Measurements from ENCODE around the gene SLC35A3. TPM values are rescaled to one million over a fixed set of nuclear protein-coding genes. Genes with fewer than 3 reads are reported as not detected.

The SLC35A3 gene
- total RNA-seq, 2 experiments from 2014 or later: 11.2 to 13.4 TPM

GRCh38 chr1:100080331-100080730 is 110.5 kb downstream of the SLC35A3 start:
- no peak for ATAC-seq
- DNase-seq: no peak
- Mint-ChIP-seq H3K36me3 (ENCODE audit: low read depth) (peaks cover 32% of the 10 kb centered on the region), H3K9me3 (ENCODE audit: low read depth) (no peaks in the 10 kb centered on the region), H3K4me3 (no peak overlapping the region), H3K27me3 (no peaks in the 10 kb centered on the region), H3K27ac (no peak overlapping the region), H3K4me1 (peaks cover 7% of the 10 kb centered on the region)
- ChIA-PET POLR2A (no interaction called here), CTCF (interaction anchor here (0.6 kb wide), 1 partner anchor 9 kb away, joined by 3 read pairs; no protein-coding TSS in a partner anchor)
- intact Hi-C loops (cut with DNase I, micrococcal nuclease): no loop called here

Other genes starting within 250 kb of the SLC35A3 start
- 1 to 10 TPM; 2.0 to 2.9 TPM for gene FRRS1, start 203.4 kb upstream of the SLC35A3 start, total RNA-seq
- 10 to 100 TPM; 14.6 to 18.3 TPM for gene AGL, start 119.6 kb upstream of the SLC35A3 start, total RNA-seq
- gene SASS6, start 162.9 kb downstream of the SLC35A3 start, total RNA-seq: 10 to 100 TPM; 14.2 to 17.4 TPM
- gene TRMT13, start 163.2 kb downstream of the SLC35A3 start, total RNA-seq: 10 to 100 TPM; 19.0 to 20.2 TPM
- gene LRRC39, start 208.3 kb downstream of the SLC35A3 start, total RNA-seq: under 1 TPM; 0.32 to 0.51 TPM